Breast epithelium (tissue), 3 donors: ENCODE data around the gene SF3A1.

Experiments
- CTCF ChIP-seq, 3 donors: fragments of 450-650 bp; IDR thresholded peaks; one replicate each; pipeline ENCODE4 v1.5.1; 2016 to 2017; ENCODE audit warnings: antibody characterized with exemption in 3 of 3, mild to moderate bottlenecking in 3 of 3, moderate library complexity in 3 of 3
- POLR2A ChIP-seq: fragments of 450-650 bp; IDR thresholded peaks from one replicate; pipeline ENCODE4 v1.6.1; 2016; ENCODE audit warnings: antibody characterized with exemption, mild to moderate bottlenecking, moderate library complexity
- POLR2AphosphoS5 ChIP-seq, 3 donors: sonication (generic); formaldehyde crosslinking; IDR thresholded peaks; one replicate each; pipeline ENCODE4 v1.6.1; 2017; ENCODE audit warnings: antibody characterized with exemption in 3 of 3

GRCh38 chr22:30362651-30363281 lies 6.1 kb upstream of the SF3A1 start:
- TF ChIP-seq CTCF (IDR thresholded peaks at IDR 0.05) (no peak), POLR2AphosphoS5 (IDR thresholded peaks at IDR 0.05) (no peak), POLR2A (no peak)
